ENCODE data around the gene PRDM16. TPM values are rescaled to one million over a fixed set of nuclear protein-coding genes. Genes with fewer than 3 reads are reported as not detected.

PRDM16 gene
- total and polyA plus RNA-seq, 2 of the 8 experiments (the other 6 are each of a cell fraction or from before 2014, with no cell fraction given): 0.39 to 0.43 TPM

- 90% methylated on average over 26 of the region's 27 CpGs; no CpG with 5 or more reads in 1 of the 2 experiments for WGBS, 2 experiments (ENCODE audit: extremely low coverage in 1 of 2, insufficient coverage in 1 of 2, insufficient read length in 1 of 2, insufficient replicate concordance in 2 of 2, low coverage in 1 of 2, low lambda C conversion rate in 2 of 2, missing lambda C conversion rate in 1 of 2)
- Histone ChIP-seq H3K4ac (replicated peaks; ENCODE audit: insufficient read length, low read depth, low read length) (no peak overlapping the region), H3K9me3 (ENCODE audit: insufficient read depth in 2 of 2, low read depth in 1 of 2, low read length in 1 of 2) (no peaks in the 10 kb centered on the region; a peak in 1 of 4 replicates), H4K20me1 (replicated peaks in 1 of 2; ENCODE audit: control insufficient read depth in 1 of 2, insufficient read depth in 2 of 2, low read length in 2 of 2) (no peaks in the 10 kb centered on the region), H3K4me1 (replicated peaks in 1 of 4; ENCODE audit: control insufficient read depth in 3 of 4, insufficient read depth in 4 of 4, low read length in 3 of 4) (peaks cover 0 to 6% (median 0%) of the 10 kb centered on the region in 4 experiments; a peak in 3 of 7 replicates), H3K14ac (ENCODE audit: insufficient read length) (no peak overlapping the region), H2BK5ac (ENCODE audit: low read depth, low read length) (no peak overlapping the region), H4K91ac (replicated peaks; ENCODE audit: insufficient read length, low read length) (no peak overlapping the region), H3K36me3 (ENCODE audit: control insufficient read depth in 2 of 4, insufficient read depth in 4 of 4, low read length in 3 of 4) (no peaks in the 10 kb centered on the region), H2AFZ (ENCODE audit: low read length) (no peak overlapping the region), H3K4me2 (ENCODE audit: insufficient read depth in 1 of 2, low read depth in 2 of 2, low read length in 2 of 2) (no peak overlapping the region), H3K23me2 (ENCODE audit: low read depth, low read length) (no peaks in the 10 kb centered on the region), H3K79me2 (ENCODE audit: control insufficient read depth in 1 of 2, insufficient read depth in 2 of 2, low read length in 2 of 2) (no peaks in the 10 kb centered on the region), H3K27me3 (replicated peaks in 1 of 4; ENCODE audit: control insufficient read depth in 3 of 4, extremely low read depth in 1 of 4, insufficient read depth in 3 of 4, low read length in 3 of 4) (no peaks in the 10 kb centered on the region; a peak in 1 of 7 replicates), H3K4me3 (ENCODE audit: extremely low read depth in 1 of 4, insufficient read depth in 2 of 4, low read depth in 3 of 4, low read length in 4 of 4) (no peak overlapping the region), H2AK5ac (ENCODE audit: low read depth, low read length) (no peak overlapping the region), H3K27ac (ENCODE audit: low read depth, low read length) (no peak overlapping the region), H3K23ac (ENCODE audit: insufficient read length) (no peak overlapping the region), H3K18ac (ENCODE audit: extremely low read depth, low read length) (no peak overlapping the region), H2BK15ac (ENCODE audit: low read length) (no peak overlapping the region), H3K79me1 (ENCODE audit: low read depth, low read length) (no peaks in the 10 kb centered on the region), H4K5ac (ENCODE audit: insufficient read length, low read depth, low read length) (no peak overlapping the region), H2BK120ac (replicated peaks; ENCODE audit: low read depth, low read length) (no peak overlapping the region), H2BK12ac (ENCODE audit: low read depth, low read length) (no peak overlapping the region), H2BK20ac (ENCODE audit: low read length) (no peak overlapping the region), H3K56ac (replicated peaks; ENCODE audit: insufficient read length, low read depth, low read length) (no peak overlapping the region), H4K8ac (ENCODE audit: extremely low read depth, insufficient read depth, low read length) (no peak overlapping the region; the same call in 1 of the 2 replicates), H3K9ac (replicated peaks in 1 of 4; ENCODE audit: extremely low read depth in 1 of 4, low read depth in 3 of 4, low read length in 3 of 4) (no peak overlapping the region)
- TF ChIP-seq CBX5 (IDR thresholded peaks at IDR 0.05; ENCODE audit: low read depth, low read length) (no peak), GABPA (IDR thresholded peaks at IDR 0.05; ENCODE audit: borderline replicate concordance, insufficient read depth, low read length) (no peak), SUZ12 (IDR thresholded peaks at IDR 0.05; ENCODE audit: low read length) (no peak), CREB1 (IDR thresholded peaks at IDR 0.05) (no peak), GTF2F1 (IDR thresholded peaks at IDR 0.05; ENCODE audit: borderline replicate concordance, low read depth, low read length) (no peak), RAD21 (IDR thresholded peaks at IDR 0.05 in 1 of 2, conservative IDR thresholded peaks at IDR 0.05 in 1 of 2; ENCODE audit: low read depth in 2 of 2, low read length in 2 of 2) (no peak), E2F6 (IDR thresholded peaks at IDR 0.05) (no peak), CHD2 (IDR thresholded peaks at IDR 0.05; ENCODE audit: low read length) (no peak)
- no peak for DNase-seq (ENCODE audit: low read depth in 1 of 2, low spot score in 2 of 2)
- no peak for FAIRE-seq
- ChIA-PET POLR2A (ENCODE audit: partially characterized antibody) (no interaction called here), CTCF (ENCODE audit: partially characterized antibody) (interaction anchor here (1.0 kb wide), 1 partner anchor 48 kb away, joined by 4 read pairs; no protein-coding TSS in a partner anchor)
Observed at GRCh38 chr1:3266870-3267549, 198.0 kb downstream of the PRDM16 start.

Data from H1 (cell line).